Measurements from ENCODE around the gene MAP4K4. TPM values are rescaled to one million over a fixed set of nuclear protein-coding genes. Genes with fewer than 3 reads are reported as not detected.
A peak's percentile ranks its signal among the peaks of the same experiment; 100 is the strongest.

MAP4K4 gene
- total RNA-seq, 2 experiments from 2014 or later: 92.8 to 94.0 TPM

DNA sequence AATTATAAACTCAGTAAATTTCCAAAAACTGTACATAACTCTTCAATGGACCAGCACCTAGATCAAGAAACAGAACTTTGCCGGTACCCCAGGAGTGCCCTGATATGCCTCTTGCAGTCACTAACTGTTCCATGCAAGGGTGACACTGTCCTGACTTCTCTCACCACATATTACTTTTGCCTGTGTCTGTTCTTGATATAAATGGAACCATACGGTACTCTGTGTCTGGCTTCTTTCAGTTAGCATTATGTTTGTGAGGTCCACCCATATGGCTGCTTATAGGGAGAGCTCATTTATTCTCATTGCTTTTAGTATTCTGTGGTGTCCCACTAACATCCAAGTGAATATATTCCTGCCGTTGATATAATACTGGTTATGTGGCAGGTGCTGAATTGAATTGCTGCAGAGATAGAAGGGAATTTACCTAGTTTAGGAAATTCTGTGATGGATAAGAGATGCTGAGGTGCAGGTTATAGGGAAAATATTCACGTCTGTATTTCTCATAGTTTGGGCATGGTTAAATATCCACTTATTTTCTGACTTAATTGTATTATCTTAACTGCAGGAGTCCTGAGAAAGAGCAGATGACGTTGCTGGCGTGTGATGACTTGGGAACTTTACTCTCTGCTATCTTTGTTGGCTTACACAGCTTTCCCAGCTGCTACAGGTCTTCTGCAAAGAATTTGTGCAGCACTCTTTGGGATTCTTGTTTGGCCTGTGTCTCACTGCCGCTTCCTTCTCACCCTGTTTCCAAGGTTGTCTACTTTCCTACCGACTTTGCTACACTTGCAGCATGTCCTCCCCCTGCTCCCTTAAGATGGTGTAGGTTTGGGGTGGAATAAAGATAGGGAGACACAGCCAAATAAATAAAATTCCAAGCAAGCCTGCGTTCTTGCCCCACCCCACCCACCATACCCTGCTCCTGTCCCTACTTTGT, 107.9 kb downstream of the MAP4K4 start:
- H3K4me1 Mint-ChIP-seq (ENCODE audit: low read depth): peaks cover 81% of the 10 kb centered on the region
- no peak for ATAC-seq (ENCODE audit: poor library complexity)
- H3K36me3 Mint-ChIP-seq (ENCODE audit: low read depth): peaks cover 19% of the 10 kb centered on the region
- H3K4me3 ChIP-seq (ENCODE audit: low read length): no peak overlapping the region
- H3K4me3 Mint-ChIP-seq: peak overlapping the region; percentile 23
- ChIA-PET CTCF (interaction anchor here (1.3 kb wide), 2 partner anchors 12 to 18 kb away, joined by 3 read pairs; no protein-coding TSS in a partner anchor), POLR2A (no interaction called here)
- H3K27ac Mint-ChIP-seq: peak overlapping the region; percentile 77
- H3K27ac ChIP-seq (ENCODE audit: low read depth in 1 of 2, low read length in 2 of 2): no peak overlapping the region
- H3K27me3 ChIP-seq (ENCODE audit: control insufficient read depth in 1 of 2, insufficient read depth in 2 of 2, low read length in 2 of 2): no peaks in the 10 kb centered on the region
- no peaks in the 10 kb centered on the region for H3K9me3 ChIP-seq (ENCODE audit: control insufficient read depth in 1 of 2, insufficient read depth in 1 of 2, low read length in 2 of 2)
- peaks cover 28% of the 10 kb centered on the region for H3K4me1 ChIP-seq (ENCODE audit: insufficient read depth, low read length)
- H3K9me3 Mint-ChIP-seq: no peaks in the 10 kb centered on the region
- DNase-seq: no peak
- peaks cover 6% of the 10 kb centered on the region for H3K36me3 ChIP-seq (ENCODE audit: insufficient read depth, low read length)
- intact Hi-C loops (cut with DNase I, micrococcal nuclease): no loop called here
- no peak for TF ChIP-seq CTCF (IDR thresholded peaks at IDR 0.05)
- no peaks in the 10 kb centered on the region for H3K27me3 Mint-ChIP-seq

DNA sequence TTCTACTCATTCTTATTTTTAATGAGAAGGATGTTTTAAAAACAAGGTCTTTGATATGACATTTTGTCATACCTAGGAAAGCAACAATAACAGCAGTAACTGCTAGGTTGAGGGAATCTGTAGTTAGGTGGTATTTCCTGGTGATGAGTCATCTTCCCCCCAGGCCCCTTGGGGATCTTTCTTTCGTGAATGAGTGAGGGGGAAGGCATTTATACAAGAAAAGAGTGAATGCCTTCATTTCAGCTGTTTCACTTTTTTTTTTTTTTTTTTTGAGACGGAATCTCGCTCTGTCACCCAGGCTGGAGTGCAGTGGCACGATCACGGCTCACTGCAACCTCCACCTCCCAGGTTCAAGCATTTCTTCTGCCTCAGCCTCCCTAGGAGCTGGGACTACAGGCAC, 108.6 kb downstream of the MAP4K4 start:
- Histone ChIP-seq H3K36me3 (ENCODE audit: insufficient read depth, low read length) (peaks cover 6% of the 10 kb centered on the region), H3K27ac (ENCODE audit: low read depth in 1 of 2, low read length in 2 of 2) (no peak overlapping the region), H3K9me3 (ENCODE audit: control insufficient read depth in 1 of 2, insufficient read depth in 1 of 2, low read length in 2 of 2) (no peaks in the 10 kb centered on the region), H3K4me1 (ENCODE audit: insufficient read depth, low read length) (peaks cover 27% of the 10 kb centered on the region), H3K27me3 (ENCODE audit: control insufficient read depth in 1 of 2, insufficient read depth in 2 of 2, low read length in 2 of 2) (no peaks in the 10 kb centered on the region), H3K4me3 (ENCODE audit: low read length) (no peak overlapping the region)
- peak in 5 of 14 experiments; percentile 19 to 45 (median 29) for DNase-seq
- ChIA-PET CTCF (interaction anchor here (1.0 to 1.3 kb wide), 2 partner anchors 17 to 100 kb away, joined by 3 read pairs; no protein-coding TSS in a partner anchor), POLR2A (no interaction called here)
- H3K4me3 Mint-ChIP-seq: peak overlapping the region; percentile 23
- no peaks in the 10 kb centered on the region for H3K9me3 Mint-ChIP-seq
- H3K27ac Mint-ChIP-seq: peak overlapping the region; percentile 77
- ATAC-seq (ENCODE audit: poor library complexity): peak; percentile 61
- no peak for TF ChIP-seq CTCF (IDR thresholded peaks at IDR 0.05)
- peaks cover 23% of the 10 kb centered on the region for H3K36me3 Mint-ChIP-seq (ENCODE audit: low read depth)
- no peaks in the 10 kb centered on the region for H3K27me3 Mint-ChIP-seq
- intact Hi-C loops (cut with DNase I, micrococcal nuclease): no loop called here
- peaks cover 79% of the 10 kb centered on the region for H3K4me1 Mint-ChIP-seq (ENCODE audit: low read depth)

DNA sequence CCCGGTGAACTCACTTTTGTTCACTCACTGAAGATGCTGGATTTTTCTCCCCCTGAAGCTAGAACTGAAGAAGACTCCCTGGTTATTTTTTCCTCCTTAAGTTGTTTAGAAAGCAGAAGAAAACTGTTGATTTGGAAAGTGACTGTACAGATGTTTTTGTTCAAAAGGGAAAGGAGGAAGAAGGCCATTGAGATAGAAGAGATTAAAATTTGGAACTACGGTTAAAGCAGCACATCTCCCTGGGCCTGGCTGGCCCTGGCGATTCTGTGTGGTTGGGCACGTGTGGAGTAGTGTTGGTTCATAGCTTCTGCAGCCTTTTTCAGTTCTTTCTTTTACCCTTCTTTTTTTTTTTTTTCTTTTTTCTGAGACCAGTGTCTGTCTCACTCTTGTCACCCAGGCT, 109.2 kb downstream of the MAP4K4 start:
- Histone ChIP-seq H3K4me1 (ENCODE audit: insufficient read depth, low read length) (peaks cover 21% of the 10 kb centered on the region), H3K4me3 (ENCODE audit: low read length) (no peak overlapping the region), H3K9me3 (ENCODE audit: control insufficient read depth in 1 of 2, insufficient read depth in 1 of 2, low read length in 2 of 2) (no peaks in the 10 kb centered on the region), H3K27me3 (ENCODE audit: control insufficient read depth in 1 of 2, insufficient read depth in 2 of 2, low read length in 2 of 2) (no peaks in the 10 kb centered on the region), H3K36me3 (ENCODE audit: insufficient read depth, low read length) (peaks cover 3% of the 10 kb centered on the region), H3K27ac (ENCODE audit: low read depth in 1 of 2, low read length in 2 of 2) (no peak overlapping the region)
- intact Hi-C loops (cut with DNase I, micrococcal nuclease): no loop called here
- H3K36me3 Mint-ChIP-seq (ENCODE audit: low read depth): peaks cover 23% of the 10 kb centered on the region
- H3K9me3 Mint-ChIP-seq: no peaks in the 10 kb centered on the region
- CTCF ChIA-PET: interaction anchor here (1.0 to 1.3 kb wide), 2 partner anchors 16 to 101 kb away, joined by 3 read pairs; no protein-coding TSS in a partner anchor
- ATAC-seq (ENCODE audit: poor library complexity) (no peak), DNase-seq (no peak)
- TF ChIP-seq CTCF (IDR thresholded peaks at IDR 0.05): no peak
- no peaks in the 10 kb centered on the region for H3K27me3 Mint-ChIP-seq
- H3K4me3 Mint-ChIP-seq: no peak overlapping the region
- H3K4me1 Mint-ChIP-seq (ENCODE audit: low read depth): peaks cover 80% of the 10 kb centered on the region
- POLR2A ChIA-PET: no interaction called here
- H3K27ac Mint-ChIP-seq: no peak overlapping the region

Data from CD4-positive, alpha-beta T cell (primary cell).